GM12878 (cell line): ENCODE results near the gene CLIC5. TPM values are rescaled to one million over a fixed set of nuclear protein-coding genes. Genes with fewer than 3 reads are reported as not detected.

Source experiments
- ATAC-seq: fragments of 200-7000 bp; cut with Tn5 transposase; 3 replicates; pipeline ENCODE4 v1.9.1; 2020; ENCODE audit warnings: mild to moderate bottlenecking, moderate library complexity
- BruUV-seq: library from RNA; stranded (reverse); fragments of 400-500 nt; replicated peaks from 2 replicates; lab custom pipeline; 2021; lab: Mats Ljungman, UMichigan
- CTCF ChIA-PET: fragments of 300-600 bp; sonication (Branson Sonifier 250); formaldehyde crosslinking; extraction: SDS; loops from one replicate; lab custom pipeline; 2021; ENCODE audit warnings: inconsistent platforms; lab: Yijun Ruan, JAX
- POLR2A ChIA-PET: fragments of 350-600 bp; formaldehyde crosslinking; extraction: SDS; loops from one replicate; lab custom pipeline; 2021; ENCODE audit warnings: inconsistent platforms; lab: Charles Lee
- RAD21 ChIA-PET: fragments of 300-600 bp; sonication (Branson Sonifier 250); formaldehyde crosslinking; loops from one replicate; lab custom pipeline; 2023; ENCODE audit warnings: antibody characterized with exemption; ENCODE audit not compliant: unreplicated experiment; lab: Charles Lee
- SMC1A ChIA-PET: fragments of 300-600 bp; sonication (Branson Sonifier 250); formaldehyde crosslinking; loops from one replicate; lab custom pipeline; 2023; ENCODE audit not compliant: unreplicated experiment, uncharacterized antibody; lab: Charles Lee
- DNase-seq: peaks from one replicate; pipeline ENCODE4 v3.0.0-alpha.2; 2011; ENCODE audit warnings: low read depth, low spot score
- FAIRE-seq: peaks from 3 replicates; lab custom pipeline; 2011; peaks lifted over from hg19 to GRCh38; lab: Jason Lieb, UNC
- H2AFZ ChIP-seq: 2 replicates; pipeline ENCODE4 v1.6.0; 2011; ENCODE audit warnings: low read depth, low read length, control low read depth; ENCODE audit not compliant: control insufficient read depth
- H3K27ac ChIP-seq: 2 replicates; pipeline ENCODE4 v1.5.1; 2011; ENCODE audit warnings: control low read depth; ENCODE audit not compliant: control insufficient read depth, insufficient read depth
- H3K27me3 ChIP-seq, 2 experiments: replicated peaks in 1 of 2; 2 replicates each; pipeline versions ENCODE4 v1.6.0 to v1.6.1; 2011; ENCODE audit warnings: low read length in 1 of 2; ENCODE audit not compliant: control insufficient read depth in 2 of 2, insufficient read depth in 2 of 2
- H3K36me3 ChIP-seq, 2 experiments: 2 replicates each; pipeline ENCODE4 v1.5.1; 2011; ENCODE audit warnings: low read length in 1 of 2; ENCODE audit not compliant: control insufficient read depth in 2 of 2, insufficient read depth in 2 of 2
- H3K4me1 ChIP-seq: 2 replicates; pipeline ENCODE4 v1.6.1; 2011; ENCODE audit warnings: mild to moderate bottlenecking, low read length, moderate library complexity, mixed read lengths; ENCODE audit not compliant: control insufficient read depth, insufficient read depth
- H3K4me2 ChIP-seq: 2 replicates; pipeline ENCODE4 v1.6.0; 2011; ENCODE audit warnings: control low read depth; ENCODE audit not compliant: control insufficient read depth, insufficient read depth
- H3K4me3 ChIP-seq: fragments of 200-600 bp; sonication (generic); 2 replicates; pipeline ENCODE4 v1.5.1; 2016
- H3K79me2 ChIP-seq: 2 replicates; pipeline ENCODE4 v1.6.0; 2011; ENCODE audit warnings: low read length; ENCODE audit not compliant: control insufficient read depth, insufficient read depth
- H3K9ac ChIP-seq: 2 replicates; pipeline ENCODE4 v1.8.0; 2011; ENCODE audit warnings: low read length, control low read depth, mixed read lengths; ENCODE audit not compliant: control insufficient read depth, insufficient read depth
- H3K9me3 ChIP-seq: replicated peaks from 3 replicates; pipeline ENCODE4 v1.5.1; 2011; ENCODE audit warnings: mild to moderate bottlenecking, low read length; ENCODE audit not compliant: control insufficient read depth, insufficient read depth
- H4K20me1 ChIP-seq: 2 replicates; pipeline ENCODE4 v1.6.0; 2011; ENCODE audit not compliant: control insufficient read depth, insufficient read depth
- CBFB ChIP-seq: IDR thresholded peaks from 2 replicates; pipeline ENCODE4 v1.6.1; 2016; ENCODE audit warnings: antibody characterized with exemption, low read depth
- DPF2 ChIP-seq: fragments of 450-650 bp; IDR thresholded peaks from 2 replicates; pipeline ENCODE4 v1.6.1; 2017; ENCODE audit warnings: mild to moderate bottlenecking
- E2F8 ChIP-seq: fragments of 450-650 bp; IDR thresholded peaks from 2 replicates; pipeline ENCODE4 v1.6.1; 2018; ENCODE audit warnings: mild to moderate bottlenecking, low read depth, moderate library complexity; ENCODE audit not compliant: partially characterized antibody
- E4F1 ChIP-seq: fragments of 450-650 bp; IDR thresholded peaks from 2 replicates; pipeline ENCODE4 v1.6.1; 2018; ENCODE audit warnings: borderline replicate concordance, mild to moderate bottlenecking; ENCODE audit not compliant: partially characterized antibody
- EP300 ChIP-seq, 2 experiments: fragments of 150-350 bp in 1 of 2; IDR thresholded peaks; 2 replicates each; pipeline ENCODE4 v1.6.1; 2011 to 2012; ENCODE audit warnings: low read depth in 2 of 2, low read length in 2 of 2, borderline replicate concordance in 1 of 2, improper control_type of control experiment in 1 of 2, inconsistent platforms in 1 of 2; ENCODE audit not compliant: control insufficient read depth in 1 of 2
- HCFC1 ChIP-seq: fragments of 150-350 bp; IDR thresholded peaks from 2 replicates; pipeline ENCODE4 v1.6.1; 2014; ENCODE audit warnings: low read length
- HDAC6 ChIP-seq: fragments of 200-600 bp; sonication (generic); IDR thresholded peaks from one replicate; pipeline ENCODE4 v1.8.0; 2017; ENCODE audit warnings: antibody characterized with exemption; ENCODE audit not compliant: unreplicated experiment
- IKZF1 ChIP-seq: fragments of 450-650 bp; conservative IDR thresholded peaks from 2 replicates; pipeline ENCODE4 v1.6.1; 2017; ENCODE audit warnings: antibody characterized with exemption, mild to moderate bottlenecking
- NFIC ChIP-seq: IDR thresholded peaks from 2 replicates; pipeline ENCODE4 v1.6.1; 2012; ENCODE audit warnings: low read depth, mild to moderate bottlenecking, inconsistent platforms, low read length, moderate library complexity
- RUNX3 ChIP-seq: IDR thresholded peaks from 2 replicates; pipeline ENCODE4 v1.6.1; 2012; ENCODE audit warnings: low read length, inconsistent platforms
- SP1 ChIP-seq: IDR thresholded peaks from one replicate; pipeline ENCODE4 v1.6.1; 2011; ENCODE audit warnings: low read depth, low read length
- TARDBP ChIP-seq: IDR thresholded peaks from 2 replicates; pipeline ENCODE4 v1.6.1; 2016; ENCODE audit warnings: borderline replicate concordance
- USF2 ChIP-seq: IDR thresholded peaks from 2 replicates; pipeline ENCODE4 v1.6.1; 2011; ENCODE audit warnings: low read depth, low read length, improper control_type of control experiment, borderline replicate concordance
- ZBTB11 ChIP-seq: fragments of 450-650 bp; formaldehyde crosslinking; IDR thresholded peaks from 2 replicates; pipeline ENCODE4 v1.5.0; 2022; ENCODE audit warnings: mild to moderate bottlenecking, missing genetic modification characterization
- WGBS: methylation state at CpG from one replicate; pipeline ENCODE4 v1.1.6; 2016; ENCODE audit warnings: low lambda C conversion rate; ENCODE audit not compliant: insufficient replicate concordance, insufficient coverage; ENCODE audit errors: missing lambda C conversion rate; 5-methylcytosine and 5-hydroxymethylcytosine counted together
- in situ Hi-C: fragments of 300-500 bp; cut with MboI; formaldehyde crosslinking; loops from 9 replicates; pipeline ENCODE4 v1.14.3; 2018; ENCODE audit warnings: mixed read lengths
- intact Hi-C: fragments of 100-400 bp; cut with micrococcal nuclease; formaldehyde crosslinking; loops from one replicate; pipeline ENCODE4 v1.14.2; 2022; ENCODE audit not compliant: unreplicated experiment
- polyA plus RNA-seq, 11 experiments: library from polyadenylated mRNA; depleted of rRNA in 4 of 11; unstranded in 6 of 11; stranded (reverse) in 5 of 11; fragments of >200 nt; fragmentation: Nextera tagmentation in 4 of 11; fragmentation: Illumina TruSeq in 1 of 11; extraction: Ambion mirVana in 4 of 11; extraction: Trizol in 1 of 11; gene quantifications; 1 replicate in 1 of 11; 2 replicates in 10 of 11; pipeline versions ENCODE4 v1.2.1 to v1.2.3, GENCODE V29; 2011 to 2016; ENCODE audit warnings: inconsistent platforms in 2 of 11, missing spikeins in 2 of 11, low read depth in 1 of 11
- total RNA-seq, 4 experiments: library from RNA; depleted of rRNA in 3 of 4; stranded (reverse); fragments of >200 nt in 3 of 4; fragmentation: Illumina TruSeq in 1 of 4; extraction: Trizol in 1 of 4; gene quantifications; 2 replicates each; pipeline versions ENCODE4 v1.2.1 to v1.2.3, GENCODE V29; 2013 to 2021

CLIC5 gene
- total and polyA plus RNA-seq, 10 of the 15 experiments (the other 5 are each of a cell fraction or from before 2014, with no cell fraction given), result 0.01 to 0.08 (median 0.02) TPM; not detected in 7

- ChIA-PET SMC1A (interaction anchor here (0.8 kb wide), 1 partner anchor 18 kb away, joined by 3 read pairs; no protein-coding TSS in a partner anchor), RAD21 (no interaction called here), CTCF (no interaction called here), POLR2A (interaction anchor here (0.7 kb wide), 1 partner anchor 533 kb away, joined by 4 read pairs; no protein-coding TSS in a partner anchor)
- intact Hi-C loops (no loop called here), in situ Hi-C loops (no loop called here)
- H3K79me2 ChIP-seq, result no peaks in the 10 kb centered on the region
- H3K36me3 ChIP-seq, result no peaks in the 10 kb centered on the region
- H3K4me3 ChIP-seq, result no peak overlapping the region
- H3K27me3 ChIP-seq, result peaks cover 0 to 2% of the 10 kb centered on the region in 2 experiments; a peak in 1 of 4 replicates
- BruUV-seq, result no TSS peak
- 54% methylated on average over 8 of the region's 8 CpGs for WGBS
- H3K9me3 ChIP-seq, result no peaks in the 10 kb centered on the region
- H2AFZ ChIP-seq, result no peak overlapping the region
- FAIRE-seq (no peak), DNase-seq (no peak), ATAC-seq (no peak)
- H3K4me2 ChIP-seq, result no peak overlapping the region
- no peaks in the 10 kb centered on the region for H4K20me1 ChIP-seq
- H3K4me1 ChIP-seq, result no peaks in the 10 kb centered on the region
- H3K27ac ChIP-seq, result no peak overlapping the region
- no peak overlapping the region for H3K9ac ChIP-seq
- TF ChIP-seq HCFC1 (no peak), HDAC6 (no peak), DPF2 (no peak), CBFB (no peak), USF2 (no peak), EP300 (IDR thresholded peaks at IDR 0.05; ENCODE audit: borderline replicate concordance in 1 of 2, control insufficient read depth in 1 of 2, low read depth in 2 of 2, low read length in 2 of 2) (no peak), RUNX3 (no peak), E4F1 (no peak), NFIC (no peak), SP1 (no peak), ZBTB11 (no peak), TARDBP (no peak), IKZF1 (no peak), E2F8 (no peak)
Observed at GRCh38 chr6:45844986-45845385, 170.7 kb downstream of the CLIC5 start.
